CD4-positive, alpha-beta memory T cell (primary cell): ENCODE data around the gene ACTR2. TPM values are rescaled to one million over a fixed set of nuclear protein-coding genes. Genes with fewer than 3 reads are reported as not detected.
"Not testable (repeated sequence)": the region's sequence is repeated elsewhere in the genome, so short reads cannot be mapped to it uniquely, and the experiment has no call there.

ENCODE experiments used
- CTCF ChIA-PET: fragments of 350-600 bp; sonication (Branson Sonifier 250); formaldehyde crosslinking; loops from one replicate; lab custom pipeline; 2021; ENCODE audit warnings: inconsistent platforms; ENCODE audit not compliant: partially characterized antibody; lab: Charles Lee
- POLR2A ChIA-PET: fragments of 350-600 bp; sonication (Branson Sonifier 250); formaldehyde crosslinking; loops from one replicate; lab custom pipeline; 2021; ENCODE audit not compliant: partially characterized antibody; lab: Charles Lee
- DNase-seq, 5 donors: peaks; one replicate each; pipeline versions ENCODE4 v3.0.0 to v3.0.0-alpha.2; 2020 to 2022; ENCODE audit warnings: mixed read lengths in 1 of 5
- H3K27ac ChIP-seq: one replicate; pipeline ENCODE4 v1.7.0; 2013; ENCODE audit warnings: low read depth, low read length
- H3K27me3 ChIP-seq: 2 replicates; pipeline ENCODE4 v1.7.0; 2013; ENCODE audit warnings: mild to moderate bottlenecking, low read length, moderate library complexity; ENCODE audit not compliant: insufficient read depth
- H3K36me3 ChIP-seq: 2 replicates; pipeline ENCODE4 v1.7.0; 2013; ENCODE audit warnings: mild to moderate bottlenecking, low read length, moderate library complexity; ENCODE audit not compliant: insufficient read depth
- H3K4me1 ChIP-seq: 2 replicates; pipeline ENCODE4 v1.7.0; 2013; ENCODE audit warnings: mild to moderate bottlenecking, low read length, moderate library complexity; ENCODE audit not compliant: insufficient read depth
- H3K4me3 ChIP-seq, 2 donors: one replicate each; pipeline ENCODE4 v1.7.0; 2013; ENCODE audit warnings: low read length in 2 of 2, mild to moderate bottlenecking in 1 of 2
- H3K9me3 ChIP-seq, 2 donors: one replicate each; pipeline ENCODE4 v1.7.0; 2013; ENCODE audit warnings: low read length in 2 of 2, control low read depth in 1 of 2; ENCODE audit not compliant: control insufficient read depth in 1 of 2
- H3K27ac Mint-ChIP-seq, 7 donors: one replicate each; pipeline ENCODE4 v1.8.0; 2020 to 2021; ENCODE audit warnings: mixed read lengths in 7 of 7, mild to moderate bottlenecking in 6 of 7, inconsistent platforms in 3 of 7, moderate library complexity in 3 of 7
- H3K27me3 Mint-ChIP-seq, 2 donors: one replicate each; pipeline ENCODE4 v1.8.0; 2020 to 2021; ENCODE audit warnings: mixed read lengths in 2 of 2
- H3K36me3 Mint-ChIP-seq, 2 donors: one replicate each; pipeline ENCODE4 v1.8.0; 2020 to 2021; ENCODE audit warnings: mixed read lengths in 2 of 2, inconsistent platforms in 1 of 2, mild to moderate bottlenecking in 1 of 2
- H3K4me1 Mint-ChIP-seq, 4 donors: one replicate each; pipeline ENCODE4 v1.8.0; 2020 to 2021; ENCODE audit warnings: mixed read lengths in 4 of 4, mild to moderate bottlenecking in 1 of 4
- H3K4me3 Mint-ChIP-seq, 8 donors: one replicate each; pipeline ENCODE4 v1.8.0; 2020 to 2021; ENCODE audit warnings: mixed read lengths in 8 of 8, mild to moderate bottlenecking in 7 of 8, moderate library complexity in 6 of 8, inconsistent platforms in 3 of 8
- H3K9me3 Mint-ChIP-seq, 8 donors: one replicate each; pipeline ENCODE4 v1.8.0; 2020 to 2021; ENCODE audit warnings: mixed read lengths in 8 of 8, mild to moderate bottlenecking in 5 of 8, inconsistent platforms in 3 of 8, moderate library complexity in 1 of 8
- intact Hi-C: fragments of 100-400 bp; cut with micrococcal nuclease; formaldehyde crosslinking; loops from one replicate; pipeline ENCODE4 v1.15.1; 2023
- polyA plus RNA-seq, 2 donors: library from polyadenylated mRNA; unstranded; fragments of 300-500 nt; fragmentation: Illumina TruSeq; gene quantifications; one replicate each; pipeline ENCODE4 v1.2.3, GENCODE V29; 2021
- total RNA-seq, 2 experiments: library from RNA; stranded (reverse); gene quantifications; one replicate each; pipeline ENCODE4 v1.2.3, GENCODE V29; 2021

Gene ACTR2
- total and polyA plus RNA-seq, 4 experiments from 2014 or later, result 289 to 312 (median 295) TPM

DNA sequence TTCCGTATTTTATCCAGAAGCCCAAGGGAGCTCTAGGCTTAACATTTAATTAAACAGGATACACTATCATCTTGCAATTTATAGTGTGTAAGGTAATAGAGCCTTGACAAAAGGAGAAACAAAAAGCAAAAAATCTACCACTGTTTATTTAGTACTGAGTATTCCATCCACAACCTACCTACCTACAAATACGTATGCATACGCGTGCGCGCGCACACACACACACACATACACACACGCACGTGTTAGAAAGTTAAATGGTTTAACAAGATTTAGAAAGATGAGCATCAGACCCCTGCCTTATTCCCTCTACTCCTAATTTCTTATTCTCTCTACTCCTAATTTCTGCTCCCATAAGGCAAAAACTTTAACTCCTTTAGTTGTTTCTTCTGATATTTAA is 14.6 kb upstream of the ACTR2 start:
- Mint-ChIP-seq H3K9me3 (no peaks in the 10 kb centered on the region), H3K27me3 (no peaks in the 10 kb centered on the region), H3K4me3 (no peak overlapping the region), H3K4me1 (no peaks in the 10 kb centered on the region), H3K27ac (no peak overlapping the region), H3K36me3 (no peaks in the 10 kb centered on the region)
- ChIA-PET CTCF (no interaction called here), POLR2A (no interaction called here)
- Histone ChIP-seq H3K27ac (no peak overlapping the region), H3K4me3 (no peak overlapping the region), H3K9me3 (no peaks in the 10 kb centered on the region), H3K36me3 (no peaks in the 10 kb centered on the region), H3K27me3 (no peaks in the 10 kb centered on the region), H3K4me1 (no peaks in the 10 kb centered on the region)
- intact Hi-C loops, result no loop called here
- no peak for DNase-seq

DNA sequence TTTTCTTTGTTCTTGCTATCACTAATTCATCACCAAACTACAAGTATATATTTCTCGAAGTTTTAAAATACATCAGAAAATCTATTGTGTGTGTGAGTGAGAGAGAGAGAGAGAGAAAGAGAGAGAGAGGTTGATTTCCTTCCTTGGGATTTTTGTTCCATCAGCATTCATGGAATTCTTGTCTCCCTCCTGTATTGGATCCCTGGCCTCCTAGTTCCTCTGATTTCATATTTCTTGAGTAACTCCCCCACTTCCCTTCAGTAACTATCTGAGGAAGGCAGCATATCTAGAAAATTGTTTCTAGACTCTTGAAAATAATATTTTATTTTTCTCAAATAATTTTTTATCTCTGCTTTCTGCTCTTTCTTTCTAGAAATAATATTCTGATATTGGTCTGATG is 13.3 kb upstream of the ACTR2 start:
- no peaks in the 10 kb centered on the region for H3K4me1 Mint-ChIP-seq
- intact Hi-C loops, result no loop called here
- no peaks in the 10 kb centered on the region for H3K9me3 Mint-ChIP-seq
- ChIA-PET POLR2A (no interaction called here), CTCF (no interaction called here)
- no peak for DNase-seq
- Histone ChIP-seq H3K27ac (no peak overlapping the region), H3K27me3 (no peaks in the 10 kb centered on the region), H3K4me1 (no peaks in the 10 kb centered on the region), H3K4me3 (no peak overlapping the region), H3K36me3 (no peaks in the 10 kb centered on the region), H3K9me3 (no peaks in the 10 kb centered on the region)
- H3K4me3 Mint-ChIP-seq, result no peak overlapping the region
- no peaks in the 10 kb centered on the region for H3K36me3 Mint-ChIP-seq
- H3K27ac Mint-ChIP-seq, result no peak overlapping the region
- no peaks in the 10 kb centered on the region for H3K27me3 Mint-ChIP-seq

DNA sequence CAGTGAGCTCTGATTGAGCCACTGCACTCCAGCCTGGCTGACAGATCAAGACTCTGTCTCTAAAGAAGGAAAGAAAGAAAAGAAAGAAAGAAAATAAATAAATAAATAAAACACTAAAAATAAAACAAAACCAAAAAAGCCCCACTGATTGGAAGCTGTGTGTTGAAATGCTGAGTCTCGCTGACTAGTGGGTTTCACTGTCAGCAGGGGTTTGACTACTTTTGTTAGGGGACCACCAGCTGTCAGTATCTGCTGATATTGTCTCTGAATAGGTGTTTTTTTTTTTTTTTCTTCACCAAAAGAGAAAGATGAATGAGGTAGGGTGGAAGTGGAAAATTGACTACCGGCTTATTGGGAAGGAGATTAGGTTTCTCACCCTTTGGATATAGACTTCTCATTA is 12.8 kb upstream of the ACTR2 start:
- ChIA-PET CTCF (no interaction called here), POLR2A (no interaction called here)
- H3K4me1 ChIP-seq, result no peaks in the 10 kb centered on the region
- no peak for DNase-seq
- no peak overlapping the region for H3K27ac Mint-ChIP-seq
- no peak overlapping the region for H3K4me3 Mint-ChIP-seq
- H3K4me1 Mint-ChIP-seq, result no peaks in the 10 kb centered on the region
- no peaks in the 10 kb centered on the region for H3K9me3 ChIP-seq
- no peak overlapping the region for H3K4me3 ChIP-seq
- no peaks in the 10 kb centered on the region for H3K36me3 ChIP-seq
- intact Hi-C loops, result no loop called here
- no peaks in the 10 kb centered on the region for H3K27me3 ChIP-seq
- no peaks in the 10 kb centered on the region for H3K36me3 Mint-ChIP-seq
- no peaks in the 10 kb centered on the region for H3K9me3 Mint-ChIP-seq
- H3K27ac ChIP-seq, result no peak overlapping the region
- H3K27me3 Mint-ChIP-seq, result no peaks in the 10 kb centered on the region

DNA sequence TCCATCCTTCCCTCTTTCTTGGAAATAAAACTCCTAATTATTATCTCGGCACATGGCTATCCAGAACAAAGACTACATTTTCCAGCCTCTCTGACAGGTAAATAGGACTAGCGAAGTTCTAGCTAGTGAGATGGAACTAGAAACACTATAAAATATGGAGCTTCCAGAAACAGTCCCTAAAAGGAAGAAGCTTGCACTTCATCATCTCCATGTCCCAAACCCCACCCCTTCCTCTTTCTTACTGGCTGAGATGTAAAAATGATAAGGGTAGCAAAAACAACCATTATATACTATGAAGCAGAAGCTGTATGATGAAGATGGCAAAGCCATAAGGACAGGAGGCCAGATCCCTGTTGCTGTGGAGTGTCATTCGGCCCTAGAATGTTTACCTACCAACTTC is 11.7 kb upstream of the ACTR2 start:
- no peaks in the 10 kb centered on the region for H3K27me3 Mint-ChIP-seq
- no peak overlapping the region for H3K4me3 Mint-ChIP-seq
- no peak overlapping the region for H3K27ac ChIP-seq
- no peaks in the 10 kb centered on the region for H3K36me3 Mint-ChIP-seq
- no peaks in the 10 kb centered on the region for H3K27me3 ChIP-seq
- no peak for DNase-seq
- H3K36me3 ChIP-seq, result no peaks in the 10 kb centered on the region
- intact Hi-C loops, result no loop called here
- no peak overlapping the region for H3K27ac Mint-ChIP-seq
- no peaks in the 10 kb centered on the region for H3K9me3 Mint-ChIP-seq
- ChIA-PET CTCF (interaction anchor here (0.9 kb wide), 1 partner anchor 46 kb away, joined by 3 read pairs; no protein-coding TSS in a partner anchor), POLR2A (no interaction called here)
- no peaks in the 10 kb centered on the region for H3K4me1 ChIP-seq
- no peaks in the 10 kb centered on the region for H3K4me1 Mint-ChIP-seq
- H3K4me3 ChIP-seq, result no peak overlapping the region
- no peaks in the 10 kb centered on the region for H3K9me3 ChIP-seq

DNA sequence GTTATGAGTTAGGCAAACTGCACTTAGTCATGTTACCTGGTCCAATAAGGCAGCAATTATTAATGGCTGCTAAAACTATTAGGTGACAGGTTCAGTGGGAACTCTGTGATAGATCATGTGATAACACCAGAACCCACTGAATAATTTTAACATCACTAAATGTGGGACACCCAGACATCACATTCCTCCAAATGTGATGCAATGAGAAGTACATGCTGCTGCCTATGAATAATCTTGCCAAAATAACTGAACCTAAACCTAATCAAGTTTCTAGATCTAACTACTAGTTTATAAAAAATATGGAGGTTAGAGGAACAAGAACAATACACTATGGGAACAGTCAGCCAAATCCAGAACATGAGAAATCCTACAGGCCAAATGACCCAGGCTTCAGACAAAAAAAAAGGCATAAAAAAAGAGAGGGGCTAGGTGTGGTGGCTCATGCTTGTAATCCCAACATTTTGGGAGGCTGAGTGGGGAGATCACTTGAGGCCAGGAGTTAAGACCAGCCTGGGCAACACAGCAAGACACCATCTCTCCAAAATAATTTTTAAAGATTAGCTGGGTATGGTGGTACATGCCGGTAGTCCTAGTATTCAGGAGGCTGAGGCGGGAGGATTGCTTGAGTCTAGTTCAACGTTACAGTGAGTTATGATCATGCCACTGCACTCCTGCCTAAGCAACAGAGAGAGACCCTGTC is 7.0 kb upstream of the ACTR2 start:
- Histone ChIP-seq H3K36me3 (no peaks in the 10 kb centered on the region), H3K9me3 (no peaks in the 10 kb centered on the region), H3K4me3 (no peak overlapping the region), H3K4me1 (no peaks in the 10 kb centered on the region), H3K27me3 (no peaks in the 10 kb centered on the region), H3K27ac (no peak overlapping the region)
- Mint-ChIP-seq H3K27ac (peak overlapping the region in 1 of 7 donors; percentile 43), H3K9me3 (no peaks in the 10 kb centered on the region), H3K4me3 (no peak overlapping the region), H3K4me1 (peaks cover 0 to 3% (median 0%) of the 10 kb centered on the region in 4 donors), H3K36me3 (no peaks in the 10 kb centered on the region), H3K27me3 (no peaks in the 10 kb centered on the region)
- intact Hi-C loops, result loop anchor here (10.0 kb wide), 1 partner anchor 1076 kb away; the partner anchor contains the start of gene PELI1
- no peak for DNase-seq
- CTCF ChIA-PET, result interaction anchor here (0.7 kb wide), 1 partner anchor 20 kb away, joined by 3 read pairs; no protein-coding TSS in a partner anchor
- POLR2A ChIA-PET, result interaction anchor here (0.7 kb wide), 1 partner anchor 80 kb away, joined by 3 read pairs; no protein-coding TSS in a partner anchor

DNA sequence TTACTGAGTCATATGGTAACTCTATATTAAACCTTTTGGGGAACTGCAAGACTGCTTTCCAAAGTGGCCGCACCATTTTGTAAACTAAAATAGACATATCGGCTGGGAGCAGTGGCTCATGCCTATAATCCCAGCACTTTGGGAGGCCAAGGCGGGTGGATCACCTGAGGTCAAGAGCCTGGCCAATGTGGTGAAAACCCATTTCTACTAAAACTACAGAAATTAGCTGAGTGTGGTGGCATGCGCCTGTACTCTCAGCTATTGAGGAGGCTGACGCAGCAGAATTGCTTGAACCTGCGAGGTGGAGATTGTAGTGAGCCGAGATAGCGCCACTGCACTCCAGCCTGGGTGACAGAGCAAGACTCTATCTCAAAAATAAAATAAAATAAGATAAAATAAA is 6.4 kb upstream of the ACTR2 start:
- H3K4me1 ChIP-seq, result not testable (repeated sequence)

DNA sequence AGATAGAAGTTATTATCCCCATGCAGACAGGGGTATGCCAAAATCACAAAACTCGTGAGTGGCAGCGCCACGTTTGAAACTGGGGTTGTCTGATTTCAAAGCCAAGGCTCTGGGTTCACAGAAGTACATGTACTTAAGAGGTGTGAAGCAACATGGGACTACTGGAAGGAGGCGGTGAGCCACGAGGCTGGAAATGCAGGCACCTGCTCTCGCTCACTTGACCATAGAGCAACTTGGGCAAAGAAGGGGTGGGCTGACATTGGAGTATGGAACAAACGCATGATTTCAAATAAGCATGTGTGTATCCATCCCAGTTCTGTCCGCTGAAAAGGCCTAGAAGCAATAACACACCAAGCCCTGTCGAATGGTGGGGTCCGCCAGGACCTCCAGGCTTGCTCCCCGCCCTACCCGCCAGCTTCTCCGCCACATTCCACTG is 593 bp upstream of the ACTR2 start:
- POLR2A ChIA-PET, result interaction anchor here (0.8 to 2.4 kb wide), 22 partner anchors 9 to 1639 kb away, joined by 3 to 35 read pairs (median 5); partner anchors contain the start of genes AFTPH, CEP68, MDH1 and RAB1A
- H3K4me3 ChIP-seq, result peak overlapping the region; percentile 2 to 97
- CTCF ChIA-PET, result interaction anchor here (0.8 to 1.5 kb wide), 6 partner anchors 11 to 703 kb away, joined by 3 to 5 read pairs (median 3); partner anchors contain the start of gene RAB1A
- Mint-ChIP-seq H3K4me1 (peaks cover 20 to 52% (median 30%) of the 10 kb centered on the region in 4 donors), H3K4me3 (peak overlapping the region; percentile 96 to 100 (median 99)), H3K9me3 (no peaks in the 10 kb centered on the region), H3K27ac (peak overlapping the region; percentile 97 to 100 (median 99)), H3K27me3 (no peaks in the 10 kb centered on the region), H3K36me3 (peaks cover 6 to 28% of the 10 kb centered on the region in 2 donors)
- peak overlapping the region; percentile 100 for H3K27ac ChIP-seq
- no peak for DNase-seq
- H3K36me3 ChIP-seq, result no peaks in the 10 kb centered on the region
- peaks cover 44% of the 10 kb centered on the region for H3K4me1 ChIP-seq
- no peaks in the 10 kb centered on the region for H3K27me3 ChIP-seq
- no peaks in the 10 kb centered on the region for H3K9me3 ChIP-seq
- intact Hi-C loops, result loop anchor here (1.0 to 10.0 kb wide), 5 partner anchors 75 to 1082 kb away; partner anchors contain the start of genes CEP68, PELI1, RAB1A and SLC1A4

More for the DNA sequence above, 6.4 kb upstream of the ACTR2 start:
- H3K4me3 Mint-ChIP-seq, H3K27ac ChIP-seq, H3K27me3 ChIP-seq, H3K4me3 ChIP-seq, H3K9me3 ChIP-seq, H3K36me3 Mint-ChIP-seq, CTCF ChIA-PET, H3K4me1 Mint-ChIP-seq, H3K36me3 ChIP-seq, H3K27me3 Mint-ChIP-seq, DNase-seq, H3K27ac Mint-ChIP-seq, H3K9me3 Mint-ChIP-seq: not testable (repeated sequence)
- POLR2A ChIA-PET, result interaction anchor here (0.7 kb wide), 1 partner anchor 79 kb away, joined by 3 read pairs; no protein-coding TSS in a partner anchor
- intact Hi-C loops, result loop anchor here (10.0 kb wide), 1 partner anchor 1076 kb away; the partner anchor contains the start of gene PELI1
